GM18873 (cell line): ENCODE data around the gene PLEKHG3.

ENCODE experiments used
- ATAC-seq: cut with Tn5 transposase; IDR thresholded peaks from one replicate; pipeline ENCODE4 v1.9.1; 2021; ENCODE audit warnings: mild to moderate bottlenecking, moderate library complexity, moderate number of reproducible peaks; ENCODE audit not compliant: unreplicated experiment, low FRiP score

PLEKHG3 gene

GRCh38 chr14:64761441-64762043, 57.3 kb downstream of the PLEKHG3 start:
- ATAC-seq = no peak

- ATAC-seq = no peak
Observed at GRCh38 chr14:64762044-64763034, 58.1 kb downstream of the PLEKHG3 start.

GRCh38 chr14:64763085-64763782, 59.0 kb downstream of the PLEKHG3 start:
- no peak for ATAC-seq

- no peak for ATAC-seq
Observed at GRCh38 chr14:64763801-64764621, 59.8 kb downstream of the PLEKHG3 start.

DNA sequence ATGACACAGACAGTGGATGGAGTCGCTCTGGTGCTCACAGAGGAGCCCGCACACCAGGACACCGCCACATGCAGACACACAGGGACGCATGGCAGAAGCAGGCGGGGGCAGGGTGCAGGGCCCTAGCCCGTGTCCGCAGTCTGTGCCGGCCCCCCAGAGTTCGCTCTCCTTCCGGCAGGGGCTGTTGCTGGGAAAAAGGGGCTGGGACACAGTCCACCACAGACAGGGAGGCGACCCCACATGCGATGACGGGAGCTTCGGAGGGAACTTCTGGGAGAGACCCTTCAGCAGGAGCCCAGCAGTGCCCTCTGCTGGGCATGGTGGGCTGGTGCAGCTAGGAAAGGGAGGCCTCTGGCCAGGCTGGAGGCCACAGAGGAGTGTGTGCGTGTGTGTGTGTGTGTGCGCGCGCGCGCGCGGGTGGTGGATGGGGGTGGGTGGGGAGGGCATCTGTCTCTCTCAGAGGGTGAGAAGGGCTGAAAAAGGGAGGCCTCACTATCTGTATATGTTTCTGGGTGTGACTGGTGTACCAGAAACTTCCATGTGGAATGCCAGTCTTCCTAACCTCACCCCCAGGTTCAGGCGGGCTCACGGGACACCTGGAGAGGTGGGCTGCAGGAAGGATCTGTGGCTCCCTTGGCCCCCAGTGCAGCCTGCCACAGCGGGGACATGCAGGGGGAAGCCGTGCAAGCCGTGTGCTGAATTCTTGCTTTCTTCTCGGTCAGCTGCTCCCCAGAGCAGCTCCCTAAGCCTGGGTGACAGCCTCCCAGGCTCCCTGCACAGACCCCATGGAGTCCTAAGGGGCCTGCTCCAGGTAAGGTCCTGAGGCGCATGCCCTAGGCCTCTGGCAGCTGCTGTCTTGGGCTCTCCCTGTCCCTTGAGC, 60.7 kb downstream of the PLEKHG3 start:
- ATAC-seq = no peak

- ATAC-seq = no peak
Observed at GRCh38 chr14:64765740-64766302, 61.6 kb downstream of the PLEKHG3 start.

DNA sequence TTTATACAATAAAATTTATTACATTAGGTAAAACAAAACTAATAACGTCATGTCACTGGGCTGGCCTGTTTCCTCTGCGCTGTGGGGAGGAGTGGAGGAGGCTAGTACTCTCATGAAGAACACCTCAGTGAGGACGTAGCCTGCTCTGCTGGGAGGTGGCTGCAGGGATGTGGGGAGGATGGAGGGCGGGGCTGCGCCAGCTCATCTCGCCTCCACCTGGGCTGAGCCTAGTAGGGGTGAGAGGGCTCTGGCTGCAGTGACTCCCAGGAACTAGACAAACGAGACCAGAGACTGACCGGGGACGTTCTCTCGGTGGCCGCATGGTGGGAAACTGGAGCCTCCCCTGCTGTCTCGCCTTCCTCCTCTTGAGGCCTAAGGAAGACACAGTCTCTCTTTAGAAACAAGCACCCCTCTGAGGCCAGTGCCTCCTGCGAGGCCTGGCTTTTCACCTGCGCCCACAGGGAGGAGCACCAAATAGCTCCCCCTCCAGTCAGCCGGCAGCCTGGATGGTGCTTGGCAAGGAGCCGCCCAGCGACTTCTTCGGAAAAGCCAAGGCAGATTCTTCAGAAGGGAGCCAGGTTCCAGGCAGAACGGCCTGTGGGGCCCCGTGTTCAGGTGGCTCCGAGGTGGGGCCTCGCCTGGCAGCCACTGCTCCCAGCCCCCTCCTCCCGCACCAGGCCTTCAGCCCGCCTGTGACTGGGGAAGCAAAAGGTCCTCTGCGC, 62.4 kb downstream of the PLEKHG3 start:
- ATAC-seq = no peak

DNA sequence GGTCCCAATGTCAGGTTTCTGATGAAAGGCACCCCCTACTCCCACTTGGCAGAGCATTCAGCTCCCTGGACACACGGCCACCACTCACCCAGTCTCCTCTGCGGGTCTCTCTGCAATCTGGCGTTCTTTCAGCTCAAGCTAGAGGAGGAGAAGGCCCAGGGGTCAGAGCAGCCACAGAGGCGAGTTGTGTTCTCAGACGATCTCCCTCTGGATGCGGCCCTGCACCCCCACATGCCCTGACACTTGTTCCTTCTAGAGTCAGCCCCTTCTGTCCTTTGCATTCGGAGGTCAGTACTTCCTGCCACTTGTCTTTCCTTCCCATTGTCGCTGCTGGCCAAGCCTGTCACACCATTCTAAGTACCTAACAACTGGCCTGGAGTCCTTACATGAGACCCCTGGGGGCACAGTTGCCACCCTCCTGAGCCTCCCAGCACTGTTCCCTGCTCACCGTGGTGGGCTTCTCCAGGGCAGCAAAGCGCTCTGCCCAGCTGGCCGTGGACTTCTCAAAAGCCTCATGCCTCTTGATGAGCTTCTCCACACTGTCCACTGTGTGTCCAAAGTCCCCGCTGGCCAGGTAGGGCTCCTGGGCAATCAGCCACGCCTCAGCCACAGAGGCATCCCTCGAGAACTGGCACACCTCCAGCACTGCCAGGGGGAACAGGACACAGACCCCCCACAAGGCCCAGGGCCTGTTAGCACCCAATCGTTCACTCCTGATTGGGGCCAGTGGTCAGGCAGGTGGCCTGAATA, 63.2 kb downstream of the PLEKHG3 start:
- no peak for ATAC-seq

GRCh38 chr14:64768401-64769095, 64.3 kb downstream of the PLEKHG3 start:
- no peak for ATAC-seq

DNA sequence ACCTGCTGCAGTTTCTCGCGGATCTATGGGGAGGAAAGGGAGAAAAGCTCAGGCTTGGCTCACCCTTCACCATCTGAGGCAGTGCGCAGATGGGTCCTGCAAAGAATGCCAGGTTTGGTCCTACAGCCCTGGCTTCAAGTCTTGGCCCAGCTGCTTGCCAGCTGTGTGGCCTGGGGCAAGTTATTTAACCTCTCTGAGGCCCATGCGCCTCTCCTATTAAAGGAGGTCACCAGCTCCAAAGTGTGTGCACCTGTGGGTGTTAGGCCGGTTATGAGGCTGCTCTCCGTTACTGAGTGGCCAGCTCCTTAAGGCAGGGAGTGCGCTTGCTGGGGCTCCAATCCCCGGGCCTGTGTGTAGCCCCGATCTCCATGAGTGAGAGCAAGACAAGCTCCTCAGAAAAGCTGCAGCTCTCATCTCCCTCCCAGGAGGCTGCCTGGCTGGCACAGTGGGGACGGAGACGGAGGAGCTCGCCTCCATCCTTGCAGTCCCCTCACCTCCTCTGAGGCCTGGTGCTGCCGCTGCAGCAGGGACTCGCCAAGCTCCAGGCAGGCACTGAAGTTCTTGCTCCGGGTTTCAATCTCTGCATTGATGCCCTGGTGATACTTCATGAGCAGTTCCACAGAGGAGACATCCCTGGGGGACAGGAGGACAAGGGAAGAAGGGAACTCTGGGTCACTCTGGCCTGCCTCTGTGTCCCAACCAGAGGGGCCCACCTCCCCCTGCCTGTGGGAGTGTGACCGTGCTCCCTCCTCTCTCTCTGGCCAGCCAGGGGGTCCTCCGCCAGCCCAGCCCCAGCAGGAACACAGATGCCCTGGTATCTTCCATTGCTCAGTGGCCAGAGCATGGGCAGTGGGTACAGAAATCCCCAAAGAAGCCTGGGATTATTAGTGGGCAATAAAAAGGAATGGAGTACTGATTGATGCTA, 65.1 kb downstream of the PLEKHG3 start:
- ATAC-seq = no peak

DNA sequence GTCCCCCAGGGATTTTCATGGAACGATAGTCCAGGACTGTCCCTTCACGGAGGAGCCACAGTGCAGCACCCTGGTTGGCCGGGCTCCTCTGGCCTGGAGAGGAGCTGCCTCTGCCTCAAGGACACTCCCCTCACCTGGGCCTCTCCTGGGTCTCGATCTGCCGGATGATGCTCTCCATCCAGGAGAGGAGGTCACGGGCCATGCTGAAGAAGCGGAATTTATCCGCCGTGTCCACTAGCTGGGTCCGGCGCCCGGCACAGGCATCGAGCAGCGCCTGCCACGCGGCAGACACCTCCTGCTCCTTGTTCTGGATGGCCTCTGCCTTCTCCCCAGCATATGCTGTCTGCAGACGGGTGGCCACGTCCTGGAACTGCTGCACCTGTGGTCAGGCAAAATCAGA, 66.5 kb downstream of the PLEKHG3 start:
- no peak for ATAC-seq

DNA sequence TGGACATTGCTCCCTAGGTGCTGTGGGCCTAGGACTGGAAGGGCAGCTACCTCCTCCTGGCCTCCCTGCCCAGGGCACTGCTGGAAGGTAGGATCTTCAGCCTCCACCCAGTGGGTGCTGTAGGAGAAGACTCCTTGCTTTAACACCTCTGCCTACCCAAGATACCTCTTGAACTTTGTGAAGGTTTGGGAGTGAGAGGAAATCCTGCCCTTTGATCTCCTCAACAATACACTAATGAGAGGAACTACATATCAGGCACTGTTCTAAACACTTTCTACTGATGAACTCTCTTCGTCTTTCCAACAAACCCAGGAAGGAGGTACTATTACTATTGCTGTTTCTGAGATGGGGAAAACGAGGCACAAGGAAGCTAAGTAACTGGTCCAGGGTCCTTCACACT, 66.9 kb downstream of the PLEKHG3 start:
- no peak for ATAC-seq

- ATAC-seq = no peak
Observed at GRCh38 chr14:64772397-64772950, 68.2 kb downstream of the PLEKHG3 start.

DNA sequence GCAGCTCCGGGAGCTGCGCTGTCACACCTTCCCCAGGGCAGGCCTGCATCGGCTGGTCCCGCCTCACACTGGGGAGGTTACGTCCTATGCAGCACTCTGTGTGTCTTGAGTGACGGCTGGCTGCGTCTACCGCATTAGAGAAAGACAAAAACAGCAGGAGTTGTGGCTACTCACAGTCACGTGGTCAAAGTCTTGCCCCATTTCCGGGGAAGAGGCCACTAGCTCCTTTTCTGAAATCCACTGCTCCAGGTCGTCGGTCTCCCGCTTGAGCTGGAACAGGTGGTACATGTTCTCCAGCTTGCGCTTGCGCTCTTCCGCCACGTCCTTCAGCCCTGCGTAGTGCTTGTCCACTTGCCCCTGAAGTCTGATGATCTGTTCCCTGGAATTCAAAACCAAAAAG, 68.8 kb downstream of the PLEKHG3 start:
- no peak for ATAC-seq

DNA sequence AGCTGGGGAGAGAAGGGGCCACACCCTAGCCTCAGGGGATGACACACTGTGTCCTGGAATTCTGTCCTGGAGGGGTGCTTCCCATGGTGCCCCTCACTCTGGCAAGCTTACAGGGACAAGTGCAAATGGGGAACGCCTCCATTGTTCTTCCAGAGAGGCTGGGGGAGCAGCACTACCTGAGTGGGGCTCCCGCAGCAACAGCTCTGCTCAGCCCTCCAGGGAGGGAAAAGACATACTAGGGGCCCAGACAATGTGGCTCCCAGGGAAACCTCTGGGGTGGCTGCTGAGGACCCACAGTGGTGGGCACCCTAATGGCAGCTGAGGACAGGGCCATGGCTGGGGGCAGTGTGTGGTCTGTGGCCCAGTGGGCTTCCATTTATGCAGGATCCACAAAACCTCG, 69.4 kb downstream of the PLEKHG3 start:
- no peak for ATAC-seq

- ATAC-seq = no peak
Observed at GRCh38 chr14:64774272-64774671, 70.0 kb downstream of the PLEKHG3 start.
